PC-3 (cell line): ENCODE measurements around the gene PPP1R16B. TPM values are rescaled to one million over a fixed set of nuclear protein-coding genes. Genes with fewer than 3 reads are reported as not detected.

Experiments used
- ATAC-seq: fragments of 200-7000 bp; cut with Tn5 transposase; 2 replicates; pipeline ENCODE4 v1.9.1; 2020; ENCODE audit warnings: mild to moderate bottlenecking, moderate library complexity
- BruUV-seq: library from RNA; stranded (reverse); fragments of 400-500 nt; replicated peaks from 2 replicates; lab custom pipeline; 2021; lab: Mats Ljungman, UMichigan
- CTCF ChIA-PET: fragments of 300-600 bp; sonication (Branson Sonifier 250); formaldehyde crosslinking; loops from one replicate; lab custom pipeline; 2022; ENCODE audit warnings: antibody characterized with exemption; lab: Charles Lee
- POLR2A ChIA-PET: fragments of 300-600 bp; sonication (Branson Sonifier 250); formaldehyde crosslinking; loops from one replicate; lab custom pipeline; 2022; ENCODE audit warnings: antibody characterized with exemption; ENCODE audit not compliant: unreplicated experiment; lab: Charles Lee
- DNase-seq: peaks from one replicate; pipeline ENCODE4 v3.0.0-alpha.2; 2015
- H2AFZ ChIP-seq: fragments of 300-600 bp; sonication (generic); 2 replicates; pipeline ENCODE4 v1.6.0; 2016; ENCODE audit warnings: antibody characterized with exemption, low read length
- H3F3A ChIP-seq: fragments of 300-600 bp; sonication (generic); one replicate; pipeline ENCODE4 v1.6.0; 2017; ENCODE audit warnings: antibody characterized with exemption, low read length, control low read depth, mild to moderate bottlenecking; ENCODE audit not compliant: unreplicated experiment
- H3K27ac ChIP-seq: fragments of 300-600 bp; sonication (generic); 2 replicates; pipeline ENCODE4 v1.5.1; 2016; ENCODE audit warnings: mild to moderate bottlenecking, low read length
- H3K27me3 ChIP-seq: fragments of 300-600 bp; sonication (generic); 2 replicates; pipeline ENCODE4 v1.6.1; 2016; ENCODE audit warnings: low read length, mixed read lengths
- H3K36me3 ChIP-seq: fragments of 300-600 bp; sonication (generic); 2 replicates; pipeline ENCODE4 v1.6.1; 2016; ENCODE audit warnings: low read depth, mixed run types, low read length, mixed read lengths
- H3K4me1 ChIP-seq: fragments of 300-600 bp; sonication (generic); 2 replicates; pipeline ENCODE4 v1.5.1; 2016; ENCODE audit warnings: low read length; ENCODE audit not compliant: insufficient read depth
- H3K4me2 ChIP-seq: fragments of 300-600 bp; sonication (generic); 2 replicates; pipeline ENCODE4 v1.6.0; 2016; ENCODE audit warnings: low read length
- H3K4me3 ChIP-seq: fragments of 300-600 bp; sonication (generic); 2 replicates; pipeline ENCODE4 v1.5.1; 2016; ENCODE audit warnings: mild to moderate bottlenecking, low read length, mixed read lengths
- H3K79me2 ChIP-seq: fragments of 300-600 bp; sonication (generic); 2 replicates; pipeline ENCODE4 v1.6.1; 2017; ENCODE audit warnings: low read length, mixed read lengths
- H3K9ac ChIP-seq: fragments of 300-600 bp; sonication (generic); 2 replicates; pipeline ENCODE4 v1.6.0; 2016; ENCODE audit warnings: mild to moderate bottlenecking, low read length
- H3K9me2 ChIP-seq: fragments of 300-600 bp; sonication (generic); replicated peaks from 2 replicates; pipeline ENCODE4 v1.6.1; 2016; ENCODE audit warnings: mixed run types, low read length, mixed read lengths
- H3K9me3 ChIP-seq: fragments of 300-600 bp; sonication (generic); 2 replicates; pipeline ENCODE4 v1.6.1; 2016; ENCODE audit warnings: low read length, mixed read lengths
- H4K20me1 ChIP-seq: fragments of 300-600 bp; sonication (generic); 2 replicates; pipeline ENCODE4 v1.6.1; 2016; ENCODE audit warnings: low read length, mixed read lengths
- EZH2 ChIP-seq: fragments of 300-600 bp; sonication (generic); IDR thresholded peaks from one replicate; pipeline ENCODE4 v1.6.1; 2017; ENCODE audit warnings: antibody characterized with exemption, mild to moderate bottlenecking, low read length; ENCODE audit not compliant: unreplicated experiment
- EZH2phosphoT487 ChIP-seq: fragments of 300-600 bp; sonication (generic); IDR thresholded peaks from 2 replicates; pipeline ENCODE4 v1.6.1; 2018; ENCODE audit warnings: mild to moderate bottlenecking, antibody characterized with exemption, low read length, borderline replicate concordance
- intact Hi-C: fragments of 100-400 bp; cut with micrococcal nuclease; formaldehyde crosslinking; loops from 2 replicates; pipeline ENCODE4 v1.9.0; 2023
- total RNA-seq: library from RNA; depleted of rRNA; stranded (reverse); fragments of >200 nt; gene quantifications from 2 replicates; pipeline ENCODE4 v1.2.3, GENCODE V29; 2014
- TF ChIP-seq, protein P1 (sequence below): fragments of 300-600 bp; sonication (generic); conservative IDR thresholded peaks from 2 replicates; pipeline ENCODE4 v1.5.1; 2017; ENCODE audit warnings: antibody characterized with exemption, low read depth, mild to moderate bottlenecking, low read length

Gene PPP1R16B
- total RNA-seq, 1 experiment from 2014 or later = 0.04 TPM

GRCh38 chr20:38809942-38810341, 4.4 kb downstream of the PPP1R16B start:
- CTCF ChIA-PET = no interaction called here

GRCh38 chr20:38810926-38811630, 5.6 kb downstream of the PPP1R16B start:
- intact Hi-C loops = no loop called here

More at GRCh38 chr20:38809942-38810341, 4.4 kb downstream of the PPP1R16B start:
- Histone ChIP-seq H3K27me3 (peaks cover 88% of the 10 kb centered on the region), H3K79me2 (no peaks in the 10 kb centered on the region), H3F3A (no peaks in the 10 kb centered on the region), H3K4me1 (peaks cover 3% of the 10 kb centered on the region; the same call in 1 of the 2 replicates), H2AFZ (no peak overlapping the region), H3K9me2 (no peaks in the 10 kb centered on the region), H3K9me3 (no peaks in the 10 kb centered on the region), H3K4me3 (no peak overlapping the region), H3K36me3 (no peaks in the 10 kb centered on the region), H3K9ac (no peak overlapping the region), H4K20me1 (no peaks in the 10 kb centered on the region), H3K27ac (no peak overlapping the region), H3K4me2 (no peak overlapping the region)
- no peak for DNase-seq
- POLR2A ChIA-PET = no interaction called here
- TF ChIP-seq EZH2 (no peak), EZH2phosphoT487 (no peak)
- TF ChIP-seq, protein P1, sequence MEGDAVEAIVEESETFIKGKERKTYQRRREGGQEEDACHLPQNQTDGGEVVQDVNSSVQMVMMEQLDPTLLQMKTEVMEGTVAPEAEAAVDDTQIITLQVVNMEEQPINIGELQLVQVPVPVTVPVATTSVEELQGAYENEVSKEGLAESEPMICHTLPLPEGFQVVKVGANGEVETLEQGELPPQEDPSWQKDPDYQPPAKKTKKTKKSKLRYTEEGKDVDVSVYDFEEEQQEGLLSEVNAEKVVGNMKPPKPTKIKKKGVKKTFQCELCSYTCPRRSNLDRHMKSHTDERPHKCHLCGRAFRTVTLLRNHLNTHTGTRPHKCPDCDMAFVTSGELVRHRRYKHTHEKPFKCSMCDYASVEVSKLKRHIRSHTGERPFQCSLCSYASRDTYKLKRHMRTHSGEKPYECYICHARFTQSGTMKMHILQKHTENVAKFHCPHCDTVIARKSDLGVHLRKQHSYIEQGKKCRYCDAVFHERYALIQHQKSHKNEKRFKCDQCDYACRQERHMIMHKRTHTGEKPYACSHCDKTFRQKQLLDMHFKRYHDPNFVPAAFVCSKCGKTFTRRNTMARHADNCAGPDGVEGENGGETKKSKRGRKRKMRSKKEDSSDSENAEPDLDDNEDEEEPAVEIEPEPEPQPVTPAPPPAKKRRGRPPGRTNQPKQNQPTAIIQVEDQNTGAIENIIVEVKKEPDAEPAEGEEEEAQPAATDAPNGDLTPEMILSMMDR = no peak
- intact Hi-C loops = no loop called here
- no TSS peak for BruUV-seq
- ATAC-seq = no peak

More at GRCh38 chr20:38810926-38811630, 5.6 kb downstream of the PPP1R16B start:
- Histone ChIP-seq H3K4me1 (no peaks in the 10 kb centered on the region), H3K9me3 (no peaks in the 10 kb centered on the region), H3K4me3 (no peak overlapping the region), H3K36me3 (no peaks in the 10 kb centered on the region), H3K4me2 (no peak overlapping the region), H3K27me3 (peaks cover 80% of the 10 kb centered on the region), H3K79me2 (no peaks in the 10 kb centered on the region), H3K27ac (no peak overlapping the region), H3K9ac (no peak overlapping the region), H2AFZ (no peak overlapping the region), H4K20me1 (no peaks in the 10 kb centered on the region), H3K9me2 (no peaks in the 10 kb centered on the region), H3F3A (no peaks in the 10 kb centered on the region)
- ATAC-seq (no peak), DNase-seq (no peak)
- ChIA-PET CTCF (no interaction called here), POLR2A (no interaction called here)
- no TSS peak for BruUV-seq
- TF ChIP-seq EZH2phosphoT487 (no peak), EZH2 (no peak)
- TF ChIP-seq, protein P1 = no peak
